Measurements from ENCODE around the gene FIGNL1.

- TF ChIP-seq BHLHE40 (IDR thresholded peaks at IDR 0.05; ENCODE audit: borderline replicate concordance) (no peak), FOXK2 (IDR thresholded peaks at IDR 0.05) (no peak)
Measured at GRCh38 chr7:50470250-50471163, 20.4 kb upstream of the FIGNL1 start.
